Activated CD8-positive, alpha-beta memory T cell treated with anti-CD3 and anti-CD28 coated beads for 48 hours (primary cell): ENCODE results near the gene PDIA5.
"Not testable (repeated sequence)": the region's sequence is repeated elsewhere in the genome, so short reads cannot be mapped to it uniquely, and the experiment has no call there.

Source experiments
- DNase-seq, 3 experiments: peaks; one replicate each; pipeline ENCODE4 v3.0.0-alpha.2; 2020; ENCODE audit warnings: low read depth in 2 of 3, low spot score in 2 of 3

The PDIA5 gene

GRCh38 chr3:123090728-123091531 lies 24.1 kb downstream of the PDIA5 start:
- no peak for DNase-seq

- no peak for DNase-seq
Measured at GRCh38 chr3:123092243-123092642, 25.4 kb downstream of the PDIA5 start.

- DNase-seq, result no peak
Measured at GRCh38 chr3:123093696-123094095, 26.9 kb downstream of the PDIA5 start.

- no peak for DNase-seq
Measured at GRCh38 chr3:123094516-123095313, 27.9 kb downstream of the PDIA5 start.

- DNase-seq, result no peak
Measured at GRCh38 chr3:123096126-123096525, 29.3 kb downstream of the PDIA5 start.

GRCh38 chr3:123096731-123097130 lies 29.9 kb downstream of the PDIA5 start:
- no peak for DNase-seq

GRCh38 chr3:123098426-123099330 lies 31.9 kb downstream of the PDIA5 start:
- no peak for DNase-seq

- no peak for DNase-seq
Measured at GRCh38 chr3:123099331-123100192, 32.7 kb downstream of the PDIA5 start.

- DNase-seq, result no peak
Measured at GRCh38 chr3:123100193-123100776, 33.5 kb downstream of the PDIA5 start.

- DNase-seq, result no peak
Measured at GRCh38 chr3:123102249-123102648, 35.4 kb downstream of the PDIA5 start.

- no peak for DNase-seq
Measured at GRCh38 chr3:123102826-123103225, 36.0 kb downstream of the PDIA5 start.

- no peak for DNase-seq
Measured at GRCh38 chr3:123104550-123104949, 37.7 kb downstream of the PDIA5 start.

- no peak for DNase-seq
Measured at GRCh38 chr3:123105201-123106189, 38.7 kb downstream of the PDIA5 start.

GRCh38 chr3:123110282-123110975 lies 43.6 kb downstream of the PDIA5 start:
- DNase-seq, result no peak

GRCh38 chr3:123110976-123111615 lies 44.3 kb downstream of the PDIA5 start:
- no peak for DNase-seq

- DNase-seq, result no peak
Measured at GRCh38 chr3:123111640-123112039, 44.8 kb downstream of the PDIA5 start.

- DNase-seq, result no peak
Measured at GRCh38 chr3:123112232-123112631, 45.4 kb downstream of the PDIA5 start.

- not testable (repeated sequence) for DNase-seq
Measured at GRCh38 chr3:123112656-123113055, 45.8 kb downstream of the PDIA5 start.
